ENCODE results near the gene MRS2. TPM values are rescaled to one million over a fixed set of nuclear protein-coding genes. Genes with fewer than 3 reads are reported as not detected.
"Not testable (repeated sequence)": the region's sequence is repeated elsewhere in the genome, so short reads cannot be mapped to it uniquely, and the experiment has no call there.

Gene MRS2
- total RNA-seq, 2 donors from 2014 or later, result 17.9 to 20.2 TPM

GRCh38 chr6:24374612-24375011, 28.1 kb upstream of the MRS2 start:
- TF ChIP-seq CTCF (IDR thresholded peaks at IDR 0.05), result no peak
- ATAC-seq (ENCODE audit: insufficient number of reproducible peaks, low FRiP score, low read depth), result no peak
- no peaks in the 10 kb centered on the region for H3K36me3 ChIP-seq

GRCh38 chr6:24376871-24377270, 25.9 kb upstream of the MRS2 start:
- Histone ChIP-seq H3K9me3 (no peaks in the 10 kb centered on the region), H3K27me3 (replicated peaks; ENCODE audit: insufficient read depth) (no peaks in the 10 kb centered on the region), H3K36me3 (no peaks in the 10 kb centered on the region), H3K4me1 (ENCODE audit: control insufficient read depth in 1 of 2, low read depth in 2 of 2) (no peaks in the 10 kb centered on the region), H3K27ac (no peak overlapping the region), H3K4me3 (no peak overlapping the region)
- ATAC-seq (ENCODE audit: insufficient number of reproducible peaks, low FRiP score, low read depth), result no peak
- DNase-seq (ENCODE audit: low spot score), result no peak
- no peak for TF ChIP-seq CTCF (IDR thresholded peaks at IDR 0.05)

More at GRCh38 chr6:24374612-24375011, 28.1 kb upstream of the MRS2 start:
- no peaks in the 10 kb centered on the region for H3K9me3 ChIP-seq
- H3K27ac ChIP-seq, result no peak overlapping the region
- DNase-seq (ENCODE audit: low spot score), result no peak
- no peaks in the 10 kb centered on the region for H3K27me3 ChIP-seq (replicated peaks; ENCODE audit: insufficient read depth)
- no peaks in the 10 kb centered on the region for H3K4me1 ChIP-seq (ENCODE audit: control insufficient read depth in 1 of 2, low read depth in 2 of 2)
- H3K4me3 ChIP-seq, result no peak overlapping the region

GRCh38 chr6:24378473-24379097, 24.2 kb upstream of the MRS2 start:
- H3K36me3 ChIP-seq, result no peaks in the 10 kb centered on the region
- ATAC-seq (ENCODE audit: insufficient number of reproducible peaks, low FRiP score, low read depth) (no peak), DNase-seq (ENCODE audit: low spot score) (no peak)

DNA sequence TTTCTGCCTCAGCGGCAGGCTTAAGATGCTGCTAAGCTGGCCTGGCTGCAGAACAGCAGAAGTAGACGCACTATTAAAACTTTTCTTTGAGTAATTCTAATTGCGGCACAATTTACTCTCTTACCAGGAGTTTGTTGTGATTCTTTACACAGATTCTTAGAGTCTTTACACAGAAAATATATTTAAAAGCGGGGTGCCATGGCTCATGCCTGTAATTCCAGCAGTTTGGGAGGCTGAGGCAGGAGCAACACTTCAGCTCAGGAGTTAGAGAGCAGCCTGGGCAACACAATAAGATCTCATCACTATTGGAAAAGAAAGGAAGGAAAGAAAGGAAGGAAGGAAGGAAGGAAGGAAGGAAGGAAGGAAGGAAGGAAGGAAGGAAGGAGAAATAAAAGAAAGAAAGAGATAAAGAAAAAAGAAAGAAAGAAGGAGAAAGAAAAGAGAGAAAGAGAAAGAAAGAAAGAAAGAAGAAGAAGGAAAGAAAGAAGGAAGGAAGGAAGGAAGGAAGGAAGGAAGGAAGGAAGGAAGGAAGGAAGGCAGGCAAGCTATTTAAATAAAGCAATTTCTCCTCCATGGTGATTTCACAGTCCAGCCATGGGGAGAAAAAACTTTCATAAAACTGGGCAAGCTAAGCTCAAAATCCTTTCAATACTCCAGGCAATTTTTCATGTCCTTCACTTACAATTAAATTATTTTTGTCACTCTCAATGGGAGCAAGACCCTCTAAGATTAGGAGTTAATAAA, 21.1 kb upstream of the MRS2 start:
- Histone ChIP-seq H3K27ac (no peak overlapping the region), H3K27me3 (replicated peaks; ENCODE audit: insufficient read depth) (no peaks in the 10 kb centered on the region), H3K4me3 (no peak overlapping the region), H3K9me3 (no peaks in the 10 kb centered on the region), H3K4me1 (ENCODE audit: control insufficient read depth in 1 of 2, low read depth in 2 of 2) (no peaks in the 10 kb centered on the region), H3K36me3 (no peaks in the 10 kb centered on the region)
- ATAC-seq (ENCODE audit: insufficient number of reproducible peaks, low FRiP score, low read depth) (no peak), DNase-seq (ENCODE audit: low spot score) (no peak)
- no peak for TF ChIP-seq CTCF (IDR thresholded peaks at IDR 0.05)

More at GRCh38 chr6:24378473-24379097, 24.2 kb upstream of the MRS2 start:
- Histone ChIP-seq H3K9me3 (no peaks in the 10 kb centered on the region), H3K4me1 (ENCODE audit: control insufficient read depth in 1 of 2, low read depth in 2 of 2) (no peaks in the 10 kb centered on the region), H3K27ac (no peak overlapping the region), H3K27me3 (replicated peaks; ENCODE audit: insufficient read depth) (no peaks in the 10 kb centered on the region), H3K4me3 (no peak overlapping the region)
- TF ChIP-seq CTCF (IDR thresholded peaks at IDR 0.05), result no peak

DNA sequence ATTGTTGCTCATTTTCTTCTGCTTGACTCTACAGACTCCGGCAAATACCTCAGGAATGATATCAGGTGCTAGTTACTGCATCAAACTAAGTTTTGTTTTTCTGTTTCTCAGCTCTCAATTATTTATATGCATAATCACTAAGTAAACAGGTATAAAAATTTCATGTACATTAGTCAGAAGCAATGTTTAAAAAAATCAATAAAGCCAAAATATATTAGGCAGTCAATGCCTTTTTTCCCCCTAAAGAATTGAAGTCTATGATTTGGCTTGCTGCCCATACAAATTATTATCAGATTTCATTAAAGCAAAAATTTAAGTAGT, 20.6 kb upstream of the MRS2 start:
- Histone ChIP-seq H3K9me3 (no peaks in the 10 kb centered on the region), H3K4me1 (ENCODE audit: control insufficient read depth in 1 of 2, low read depth in 2 of 2) (no peaks in the 10 kb centered on the region), H3K36me3 (no peaks in the 10 kb centered on the region), H3K4me3 (no peak overlapping the region), H3K27ac (no peak overlapping the region), H3K27me3 (replicated peaks; ENCODE audit: insufficient read depth) (no peaks in the 10 kb centered on the region)
- no peak for ATAC-seq (ENCODE audit: insufficient number of reproducible peaks, low FRiP score, low read depth)
- no peak for DNase-seq (ENCODE audit: low spot score)
- no peak for TF ChIP-seq CTCF (IDR thresholded peaks at IDR 0.05)

- DNase-seq (ENCODE audit: low spot score); H3K9me3 ChIP-seq; H3K27me3 ChIP-seq (replicated peaks; ENCODE audit: insufficient read depth); ATAC-seq (ENCODE audit: insufficient number of reproducible peaks, low FRiP score, low read depth); H3K36me3 ChIP-seq; H3K27ac ChIP-seq; H3K4me1 ChIP-seq (ENCODE audit: control insufficient read depth in 1 of 2, low read depth in 2 of 2); H3K4me3 ChIP-seq: not testable (repeated sequence)
Measured at GRCh38 chr6:24382891-24383494, 19.7 kb upstream of the MRS2 start.

- not testable (repeated sequence) for H3K9me3 ChIP-seq; H3K27me3 ChIP-seq (replicated peaks; ENCODE audit: insufficient read depth); H3K36me3 ChIP-seq; H3K4me3 ChIP-seq; H3K27ac ChIP-seq; ATAC-seq (ENCODE audit: insufficient number of reproducible peaks, low FRiP score, low read depth); DNase-seq (ENCODE audit: low spot score); H3K4me1 ChIP-seq (ENCODE audit: control insufficient read depth in 1 of 2, low read depth in 2 of 2)
Measured at GRCh38 chr6:24384369-24385130, 18.2 kb upstream of the MRS2 start.
